Uterus (tissue), 2 donors: ENCODE results near the gene SLTM.

Experiments used
- CTCF ChIP-seq, 4 experiments: fragments of 200-600 bp in 2 of 4; fragments of 450-650 bp in 2 of 4; sonication (generic) in 2 of 4; IDR thresholded peaks; one replicate each; pipeline ENCODE4 v1.5.1; 2016 to 2019; ENCODE audit warnings: antibody characterized with exemption in 4 of 4, mild to moderate bottlenecking in 2 of 4, moderate library complexity in 1 of 4
- POLR2A ChIP-seq, 2 donors: fragments of 450-650 bp; IDR thresholded peaks; one replicate each; pipeline ENCODE4 v1.6.1; 2016; ENCODE audit warnings: antibody characterized with exemption in 2 of 2, mild to moderate bottlenecking in 1 of 2, moderate library complexity in 1 of 2

- TF ChIP-seq CTCF (IDR thresholded peaks at IDR 0.05) (no peak), POLR2A (IDR thresholded peaks at IDR 0.05) (no peak)
Observed at GRCh38 chr15:58962662-58963565, 29.4 kb upstream of the SLTM start.
